Suprapubic skin (tissue), 4 donors: ENCODE data around the gene PPP1R14C.

Source experiments
- CTCF ChIP-seq, 2 donors: fragments of 200-600 bp in 1 of 2; fragments of 450-650 bp in 1 of 2; sonication (generic) in 1 of 2; IDR thresholded peaks; one replicate each; pipeline ENCODE4 v1.5.1; 2016 to 2019; ENCODE audit warnings: antibody characterized with exemption in 2 of 2, mild to moderate bottlenecking in 1 of 2, moderate library complexity in 1 of 2
- EP300 ChIP-seq: sonication (generic); formaldehyde crosslinking; IDR thresholded peaks from one replicate; pipeline ENCODE4 v1.6.1; 2017; ENCODE audit warnings: antibody characterized with exemption
- POLR2A ChIP-seq, 2 donors: fragments of 450-650 bp; IDR thresholded peaks; one replicate each; pipeline ENCODE4 v1.6.1; 2017; ENCODE audit warnings: antibody characterized with exemption in 2 of 2, mild to moderate bottlenecking in 2 of 2, moderate library complexity in 2 of 2
- POLR2AphosphoS5 ChIP-seq, 3 donors: sonication (generic); formaldehyde crosslinking; IDR thresholded peaks; one replicate each; pipeline ENCODE4 v1.6.1; 2017; ENCODE audit warnings: antibody characterized with exemption in 3 of 3

- TF ChIP-seq EP300 (no peak), CTCF (IDR thresholded peaks at IDR 0.05) (no peak), POLR2AphosphoS5 (IDR thresholded peaks at IDR 0.05) (no peak), POLR2A (IDR thresholded peaks at IDR 0.05) (no peak)
These were observed 123.5 kb downstream of the PPP1R14C start for GRCh38 chr6:150266309-150266708.
